Hepatocyte (in vitro differentiated cells): ENCODE measurements around the gene ZNF474. TPM values are rescaled to one million over a fixed set of nuclear protein-coding genes. Genes with fewer than 3 reads are reported as not detected.

ENCODE experiments used
- DNase-seq: peaks from one replicate; pipeline ENCODE4 v3.0.0-alpha.2; 2016; ENCODE audit warnings: low spot score
- H2AFZ ChIP-seq: fragments of 200-600 bp; sonication (generic); 2 replicates; pipeline ENCODE4 v1.6.0; 2016; ENCODE audit warnings: antibody characterized with exemption, mild to moderate bottlenecking
- H3K27ac ChIP-seq: fragments of 200-600 bp; sonication (generic); 2 replicates; pipeline ENCODE4 v1.5.1; 2016; ENCODE audit warnings: mild to moderate bottlenecking
- H3K27me3 ChIP-seq: fragments of 200-600 bp; sonication (generic); 2 replicates; pipeline ENCODE4 v1.6.1; 2016
- H3K36me3 ChIP-seq: fragments of 200-600 bp; sonication (generic); replicated peaks from 2 replicates; pipeline ENCODE4 v1.5.1; 2016; ENCODE audit warnings: low read depth; ENCODE audit not compliant: insufficient read depth
- H3K4me1 ChIP-seq: fragments of 200-600 bp; sonication (generic); 2 replicates; pipeline ENCODE4 v1.5.1; 2016; ENCODE audit warnings: mild to moderate bottlenecking, moderate library complexity; ENCODE audit not compliant: insufficient read depth
- H3K4me2 ChIP-seq: fragments of 200-600 bp; sonication (generic); 2 replicates; pipeline ENCODE4 v1.6.0; 2016
- H3K4me3 ChIP-seq: fragments of 200-600 bp; sonication (generic); 2 replicates; pipeline ENCODE4 v1.5.1; 2016; ENCODE audit warnings: mild to moderate bottlenecking
- H3K79me2 ChIP-seq: fragments of 200-600 bp; sonication (generic); 2 replicates; pipeline ENCODE4 v1.6.0; 2017; ENCODE audit warnings: mild to moderate bottlenecking
- H3K9me2 ChIP-seq: fragments of 200-600 bp; sonication (generic); replicated peaks from 2 replicates; pipeline ENCODE4 v1.6.0; 2017; ENCODE audit warnings: mild to moderate bottlenecking; ENCODE audit not compliant: insufficient read depth
- H3K9me3 ChIP-seq: fragments of 200-600 bp; sonication (generic); 2 replicates; pipeline ENCODE4 v1.5.1; 2016; ENCODE audit warnings: low read depth, mild to moderate bottlenecking
- H4K20me1 ChIP-seq: fragments of 200-600 bp; sonication (generic); 2 replicates; pipeline ENCODE4 v1.6.0; 2016; ENCODE audit warnings: mild to moderate bottlenecking; ENCODE audit not compliant: insufficient read depth, poor library complexity, severe bottlenecking
- EZH2 ChIP-seq: fragments of 200-600 bp; sonication (generic); IDR thresholded peaks from 2 replicates; pipeline ENCODE4 v1.6.1; 2016; ENCODE audit warnings: antibody characterized with exemption, mild to moderate bottlenecking, borderline replicate concordance
- EZH2phosphoT487 ChIP-seq: fragments of 200-600 bp; sonication (generic); IDR thresholded peaks from one replicate; pipeline ENCODE4 v1.6.1; 2018; ENCODE audit warnings: antibody characterized with exemption, mild to moderate bottlenecking, low read depth, moderate library complexity; ENCODE audit not compliant: unreplicated experiment, severe bottlenecking
- WGBS: methylation state at CpG from one replicate; pipeline ENCODE4 v1.1.6; 2016; ENCODE audit warnings: low lambda C conversion rate; ENCODE audit errors: missing lambda C conversion rate; 5-methylcytosine and 5-hydroxymethylcytosine counted together
- polyA plus RNA-seq: library from polyadenylated mRNA; unstranded; fragments of >200 nt; fragmentation: Nextera tagmentation; extraction: Ambion mirVana; gene quantifications from 2 replicates; pipeline ENCODE4 v1.2.1, GENCODE V29; 2016
- total RNA-seq: library from RNA; depleted of rRNA; stranded (reverse); fragments of >200 nt; gene quantifications from 2 replicates; pipeline ENCODE4 v1.2.3, GENCODE V29; 2014
- TF ChIP-seq, protein P1 (sequence below): fragments of 200-600 bp; sonication (generic); IDR thresholded peaks from 2 replicates; pipeline ENCODE4 v1.5.1; 2016; ENCODE audit warnings: antibody characterized with exemption, mild to moderate bottlenecking; ENCODE audit not compliant: poor library complexity

Gene ZNF474
- total and polyA plus RNA-seq, 2 experiments from 2014 or later: 0.43 to 2.8 TPM

DNA sequence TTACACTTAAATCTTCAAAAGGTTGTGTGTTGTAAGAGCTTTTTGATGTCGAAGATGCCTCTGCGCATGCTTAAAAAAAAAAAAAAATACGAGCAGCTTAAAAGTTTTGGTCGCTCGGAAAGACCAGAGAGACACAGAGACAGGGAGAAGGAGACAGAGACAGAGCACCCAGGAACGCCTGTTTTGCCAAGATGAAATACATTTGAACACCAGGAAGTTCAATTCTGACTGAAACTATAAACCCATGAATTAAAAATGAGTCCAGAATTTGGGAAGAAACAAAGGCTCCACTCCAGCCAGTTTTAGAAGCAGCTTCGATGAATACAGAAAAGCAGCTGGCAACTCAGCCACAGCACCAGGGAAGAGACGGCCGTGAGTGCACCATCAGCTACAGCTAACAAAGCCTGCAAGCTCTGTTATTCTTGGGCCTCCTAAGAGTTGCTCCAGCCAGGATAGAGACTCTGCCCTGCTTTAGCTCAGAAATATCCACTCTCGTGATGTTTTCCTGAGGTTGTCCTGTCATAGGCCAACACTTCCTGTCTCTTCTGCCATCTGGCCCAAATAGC is 2.5 kb upstream of the ZNF474 start:
- WGBS: 55% methylated on average over 10 of the region's 10 CpGs
- H3K79me2 ChIP-seq: no peaks in the 10 kb centered on the region
- no peaks in the 10 kb centered on the region for H3K9me2 ChIP-seq
- peak overlapping the region; percentile 52 for H3K4me2 ChIP-seq
- no peaks in the 10 kb centered on the region for H3K9me3 ChIP-seq
- H4K20me1 ChIP-seq: no peaks in the 10 kb centered on the region
- H3K27ac ChIP-seq: peak overlapping the region; percentile 78
- H3K36me3 ChIP-seq: no peaks in the 10 kb centered on the region
- DNase-seq: peak; percentile 9
- TF ChIP-seq EZH2 (no peak), EZH2phosphoT487 (no peak)
- TF ChIP-seq, protein P1, sequence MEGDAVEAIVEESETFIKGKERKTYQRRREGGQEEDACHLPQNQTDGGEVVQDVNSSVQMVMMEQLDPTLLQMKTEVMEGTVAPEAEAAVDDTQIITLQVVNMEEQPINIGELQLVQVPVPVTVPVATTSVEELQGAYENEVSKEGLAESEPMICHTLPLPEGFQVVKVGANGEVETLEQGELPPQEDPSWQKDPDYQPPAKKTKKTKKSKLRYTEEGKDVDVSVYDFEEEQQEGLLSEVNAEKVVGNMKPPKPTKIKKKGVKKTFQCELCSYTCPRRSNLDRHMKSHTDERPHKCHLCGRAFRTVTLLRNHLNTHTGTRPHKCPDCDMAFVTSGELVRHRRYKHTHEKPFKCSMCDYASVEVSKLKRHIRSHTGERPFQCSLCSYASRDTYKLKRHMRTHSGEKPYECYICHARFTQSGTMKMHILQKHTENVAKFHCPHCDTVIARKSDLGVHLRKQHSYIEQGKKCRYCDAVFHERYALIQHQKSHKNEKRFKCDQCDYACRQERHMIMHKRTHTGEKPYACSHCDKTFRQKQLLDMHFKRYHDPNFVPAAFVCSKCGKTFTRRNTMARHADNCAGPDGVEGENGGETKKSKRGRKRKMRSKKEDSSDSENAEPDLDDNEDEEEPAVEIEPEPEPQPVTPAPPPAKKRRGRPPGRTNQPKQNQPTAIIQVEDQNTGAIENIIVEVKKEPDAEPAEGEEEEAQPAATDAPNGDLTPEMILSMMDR: no peak
- H3K4me1 ChIP-seq: peaks cover 10% of the 10 kb centered on the region
- H2AFZ ChIP-seq: no peak overlapping the region
- no peak overlapping the region for H3K4me3 ChIP-seq
- H3K27me3 ChIP-seq: no peaks in the 10 kb centered on the region

DNA sequence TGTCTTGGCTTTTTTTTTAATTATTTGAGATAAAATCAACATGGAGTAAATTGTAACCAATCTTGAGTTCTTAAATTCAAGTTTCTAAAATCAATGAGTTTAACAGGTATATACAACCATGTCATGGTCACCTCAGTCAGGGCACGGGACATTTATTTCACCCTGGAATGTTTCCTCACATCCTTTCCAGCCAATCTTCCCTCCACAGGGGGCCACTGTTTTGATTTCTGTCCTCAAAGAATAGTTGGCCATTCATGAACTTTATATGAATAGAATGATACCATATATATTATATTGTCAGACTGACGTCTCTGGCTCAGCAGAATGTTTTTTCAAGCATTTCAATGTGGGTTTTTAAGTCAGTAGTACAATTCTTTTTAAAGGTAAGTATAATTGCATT is 806 bp downstream of the ZNF474 start:
- no peaks in the 10 kb centered on the region for H3K79me2 ChIP-seq
- H3K4me2 ChIP-seq: no peak overlapping the region
- H4K20me1 ChIP-seq: no peaks in the 10 kb centered on the region
- no peak overlapping the region for H3K27ac ChIP-seq
- H2AFZ ChIP-seq: no peak overlapping the region
- H3K9me2 ChIP-seq: no peaks in the 10 kb centered on the region
- H3K4me1 ChIP-seq: peaks cover 10% of the 10 kb centered on the region
- no peak for DNase-seq
- H3K9me3 ChIP-seq: no peaks in the 10 kb centered on the region
- WGBS: 85% methylated on average over 2 of the region's 2 CpGs
- no peaks in the 10 kb centered on the region for H3K27me3 ChIP-seq
- no peaks in the 10 kb centered on the region for H3K36me3 ChIP-seq
- TF ChIP-seq EZH2 (no peak), EZH2phosphoT487 (no peak)
- TF ChIP-seq, protein P1: no peak
- no peak overlapping the region for H3K4me3 ChIP-seq

DNA sequence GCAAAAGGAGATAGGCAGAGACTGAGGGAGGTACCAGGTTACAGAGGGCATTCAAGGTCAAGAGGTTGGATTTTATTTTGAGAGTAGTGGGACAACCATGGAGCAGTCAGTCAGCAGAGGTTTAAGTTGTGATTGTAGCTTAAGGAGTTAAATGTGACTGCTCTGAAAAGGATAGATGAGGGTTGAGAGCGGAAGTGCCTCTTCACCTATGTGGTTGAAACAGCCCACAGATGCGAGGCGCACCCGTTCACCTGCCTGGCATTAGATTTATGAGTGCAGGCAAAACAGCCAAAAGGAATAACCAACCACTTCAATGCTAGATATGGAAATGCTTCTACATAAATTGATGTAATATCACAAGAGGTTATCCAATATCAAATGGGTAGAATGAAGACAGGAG is 8.4 kb downstream of the ZNF474 start:
- H3K36me3 ChIP-seq: no peaks in the 10 kb centered on the region
- no peak overlapping the region for H3K4me3 ChIP-seq
- no peaks in the 10 kb centered on the region for H3K9me3 ChIP-seq
- no peak overlapping the region for H3K4me2 ChIP-seq
- no peaks in the 10 kb centered on the region for H3K79me2 ChIP-seq
- no peak overlapping the region for H3K27ac ChIP-seq
- H3K9me2 ChIP-seq: no peaks in the 10 kb centered on the region
- DNase-seq: no peak
- H4K20me1 ChIP-seq: no peaks in the 10 kb centered on the region
- 98% methylated on average over 4 of the region's 4 CpGs for WGBS
- H3K4me1 ChIP-seq: no peaks in the 10 kb centered on the region
- no peak overlapping the region for H2AFZ ChIP-seq
- TF ChIP-seq EZH2phosphoT487 (no peak), EZH2 (no peak)
- TF ChIP-seq, protein P1: no peak
- H3K27me3 ChIP-seq: no peaks in the 10 kb centered on the region
